Panc1 (cell line): ENCODE data around the gene CCDC157. TPM values are rescaled to one million over a fixed set of nuclear protein-coding genes. Genes with fewer than 3 reads are reported as not detected.

Source experiments
- ATAC-seq: fragments of 200-7000 bp; cut with Tn5 transposase; 2 replicates; pipeline ENCODE4 v1.9.1; 2020; ENCODE audit warnings: mild to moderate bottlenecking, moderate library complexity
- BruUV-seq: library from RNA; stranded (reverse); fragments of 400-500 nt; replicated peaks from 2 replicates; lab custom pipeline; 2021; lab: Mats Ljungman, UMichigan
- CTCF ChIA-PET: fragments of 300-600 bp; sonication (Branson Sonifier 250); formaldehyde crosslinking; loops from one replicate; lab custom pipeline; 2022; ENCODE audit warnings: antibody characterized with exemption; lab: Charles Lee
- POLR2A ChIA-PET: fragments of 300-600 bp; sonication (Branson Sonifier 250); formaldehyde crosslinking; loops from one replicate; lab custom pipeline; 2022; ENCODE audit warnings: antibody characterized with exemption; lab: Charles Lee
- DNase-seq: peaks from one replicate; pipeline ENCODE4 v3.0.0-alpha.2; 2010; ENCODE audit warnings: low read depth, low spot score
- H3K27ac ChIP-seq: 2 replicates; pipeline ENCODE4 v1.5.1; 2011; ENCODE audit warnings: mild to moderate bottlenecking, low read length, inconsistent platforms
- H3K27me3 ChIP-seq: fragments of 200-500 bp; sonication (Bioruptor generic); 2 replicates; pipeline ENCODE4 v1.6.0; 2014; ENCODE audit warnings: low read length, inconsistent platforms; ENCODE audit not compliant: control insufficient read depth, insufficient read depth
- H3K36me3 ChIP-seq: fragments of 200-500 bp; sonication (Bioruptor generic); 2 replicates; pipeline ENCODE4 v1.5.1; 2014; ENCODE audit warnings: inconsistent platforms, mild to moderate bottlenecking, low read length, moderate library complexity; ENCODE audit not compliant: control insufficient read depth, insufficient read depth
- H3K4me1 ChIP-seq: 2 replicates; pipeline ENCODE4 v1.5.1; 2011; ENCODE audit warnings: inconsistent platforms, mild to moderate bottlenecking, low read length, moderate library complexity; ENCODE audit not compliant: control insufficient read depth, insufficient read depth
- H3K4me3 ChIP-seq, 2 experiments: 2 replicates each; pipeline ENCODE4 v1.5.1; 2011 to 2012; ENCODE audit warnings: low read depth in 2 of 2, low read length in 2 of 2, mild to moderate bottlenecking in 2 of 2, inconsistent platforms in 1 of 2, moderate library complexity in 1 of 2
- H3K9me3 ChIP-seq: fragments of 200-500 bp; sonication (Bioruptor generic); 2 replicates; pipeline ENCODE4 v1.5.1; 2014; ENCODE audit warnings: low read depth, mild to moderate bottlenecking, inconsistent platforms, low read length, moderate library complexity; ENCODE audit not compliant: control insufficient read depth, insufficient read depth
- POLR2AphosphoS5 ChIP-seq: IDR thresholded peaks from 2 replicates; pipeline ENCODE4 v1.6.1; 2012; ENCODE audit warnings: mild to moderate bottlenecking, low read depth, low read length, moderate library complexity
- SIN3A ChIP-seq: IDR thresholded peaks from 2 replicates; pipeline ENCODE4 v1.6.1; 2012; ENCODE audit warnings: low read depth, mild to moderate bottlenecking, low read length, moderate library complexity, borderline replicate concordance; ENCODE audit not compliant: insufficient read depth
- TCF7L2 ChIP-seq: IDR thresholded peaks from 2 replicates; pipeline ENCODE4 v1.6.1; 2011; ENCODE audit warnings: mild to moderate bottlenecking, low read depth, low read length, inconsistent platforms
- in situ Hi-C: cut with HindIII; loops from 2 replicates; pipeline ENCODE4 v1.10.0; 2016; ENCODE audit warnings: low sequenced_read_pairs, low pct_unique_long_range_greater_than_20kb
- intact Hi-C: fragments of 100-400 bp; cut with micrococcal nuclease; formaldehyde crosslinking; loops from one replicate; pipeline ENCODE4 v1.10.0; 2022; ENCODE audit not compliant: unreplicated experiment
- total RNA-seq: library from RNA; stranded (reverse); gene quantifications from one replicate; pipeline ENCODE4 v1.2.1, GENCODE V29; 2021; ENCODE audit not compliant: unreplicated experiment
- TF ChIP-seq, protein P1 (sequence below): fragments of 450-650 bp; IDR thresholded peaks from 2 replicates; pipeline ENCODE4 v1.5.1; 2017; ENCODE audit warnings: mild to moderate bottlenecking
- TF ChIP-seq, protein P2 (sequence below), 2 experiments: IDR thresholded peaks; 2 replicates each; pipeline ENCODE4 v1.6.1; 2011 to 2012; ENCODE audit warnings: low read depth in 2 of 2, control low read depth in 1 of 2, low read length in 1 of 2, mild to moderate bottlenecking in 1 of 2, moderate library complexity in 1 of 2; ENCODE audit not compliant: insufficient read depth in 1 of 2

The CCDC157 gene
- total RNA-seq, 1 experiment from 2014 or later: 2.1 TPM

DNA sequence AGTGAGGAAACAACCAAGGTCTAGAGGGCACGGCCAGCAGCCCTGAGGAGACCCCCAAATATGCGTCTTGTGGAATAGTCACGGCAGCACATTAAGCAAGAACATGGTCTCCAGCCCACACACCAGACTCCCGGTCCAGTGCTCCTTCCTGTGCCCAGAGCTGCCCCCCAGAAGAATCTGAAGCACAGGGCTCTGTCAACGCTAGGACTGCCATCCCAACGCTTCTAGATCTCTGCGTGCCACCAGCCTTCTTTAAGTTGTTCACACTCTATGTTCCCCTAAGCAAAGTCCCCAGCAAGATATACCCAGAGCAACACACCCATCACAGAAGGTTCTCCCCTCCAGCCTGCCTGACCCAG is 36.5 kb downstream of the CCDC157 start:
- no peak for DNase-seq
- no peak for ATAC-seq
- intact Hi-C loops (no loop called here), in situ Hi-C loops (no loop called here)
- no peaks in the 10 kb centered on the region for H3K9me3 ChIP-seq
- no peak for TF ChIP-seq TCF7L2
- TF ChIP-seq SIN3A: no peak
- TF ChIP-seq, protein P1, sequence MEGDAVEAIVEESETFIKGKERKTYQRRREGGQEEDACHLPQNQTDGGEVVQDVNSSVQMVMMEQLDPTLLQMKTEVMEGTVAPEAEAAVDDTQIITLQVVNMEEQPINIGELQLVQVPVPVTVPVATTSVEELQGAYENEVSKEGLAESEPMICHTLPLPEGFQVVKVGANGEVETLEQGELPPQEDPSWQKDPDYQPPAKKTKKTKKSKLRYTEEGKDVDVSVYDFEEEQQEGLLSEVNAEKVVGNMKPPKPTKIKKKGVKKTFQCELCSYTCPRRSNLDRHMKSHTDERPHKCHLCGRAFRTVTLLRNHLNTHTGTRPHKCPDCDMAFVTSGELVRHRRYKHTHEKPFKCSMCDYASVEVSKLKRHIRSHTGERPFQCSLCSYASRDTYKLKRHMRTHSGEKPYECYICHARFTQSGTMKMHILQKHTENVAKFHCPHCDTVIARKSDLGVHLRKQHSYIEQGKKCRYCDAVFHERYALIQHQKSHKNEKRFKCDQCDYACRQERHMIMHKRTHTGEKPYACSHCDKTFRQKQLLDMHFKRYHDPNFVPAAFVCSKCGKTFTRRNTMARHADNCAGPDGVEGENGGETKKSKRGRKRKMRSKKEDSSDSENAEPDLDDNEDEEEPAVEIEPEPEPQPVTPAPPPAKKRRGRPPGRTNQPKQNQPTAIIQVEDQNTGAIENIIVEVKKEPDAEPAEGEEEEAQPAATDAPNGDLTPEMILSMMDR: no peak
- TF ChIP-seq, protein P2, sequence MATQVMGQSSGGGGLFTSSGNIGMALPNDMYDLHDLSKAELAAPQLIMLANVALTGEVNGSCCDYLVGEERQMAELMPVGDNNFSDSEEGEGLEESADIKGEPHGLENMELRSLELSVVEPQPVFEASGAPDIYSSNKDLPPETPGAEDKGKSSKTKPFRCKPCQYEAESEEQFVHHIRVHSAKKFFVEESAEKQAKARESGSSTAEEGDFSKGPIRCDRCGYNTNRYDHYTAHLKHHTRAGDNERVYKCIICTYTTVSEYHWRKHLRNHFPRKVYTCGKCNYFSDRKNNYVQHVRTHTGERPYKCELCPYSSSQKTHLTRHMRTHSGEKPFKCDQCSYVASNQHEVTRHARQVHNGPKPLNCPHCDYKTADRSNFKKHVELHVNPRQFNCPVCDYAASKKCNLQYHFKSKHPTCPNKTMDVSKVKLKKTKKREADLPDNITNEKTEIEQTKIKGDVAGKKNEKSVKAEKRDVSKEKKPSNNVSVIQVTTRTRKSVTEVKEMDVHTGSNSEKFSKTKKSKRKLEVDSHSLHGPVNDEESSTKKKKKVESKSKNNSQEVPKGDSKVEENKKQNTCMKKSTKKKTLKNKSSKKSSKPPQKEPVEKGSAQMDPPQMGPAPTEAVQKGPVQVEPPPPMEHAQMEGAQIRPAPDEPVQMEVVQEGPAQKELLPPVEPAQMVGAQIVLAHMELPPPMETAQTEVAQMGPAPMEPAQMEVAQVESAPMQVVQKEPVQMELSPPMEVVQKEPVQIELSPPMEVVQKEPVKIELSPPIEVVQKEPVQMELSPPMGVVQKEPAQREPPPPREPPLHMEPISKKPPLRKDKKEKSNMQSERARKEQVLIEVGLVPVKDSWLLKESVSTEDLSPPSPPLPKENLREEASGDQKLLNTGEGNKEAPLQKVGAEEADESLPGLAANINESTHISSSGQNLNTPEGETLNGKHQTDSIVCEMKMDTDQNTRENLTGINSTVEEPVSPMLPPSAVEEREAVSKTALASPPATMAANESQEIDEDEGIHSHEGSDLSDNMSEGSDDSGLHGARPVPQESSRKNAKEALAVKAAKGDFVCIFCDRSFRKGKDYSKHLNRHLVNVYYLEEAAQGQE (IDR thresholded peaks at IDR 0.05; ENCODE audit: insufficient read depth in 1 of 2, low read depth in 2 of 2, low read length in 1 of 2): no peak
- no peak for TF ChIP-seq POLR2AphosphoS5
- no peak overlapping the region for H3K27ac ChIP-seq
- no peaks in the 10 kb centered on the region for H3K27me3 ChIP-seq
- H3K4me1 ChIP-seq: 0 out of 2 replicates have a peak, but pooled peaks cover 4% of the 10 kb centered on the region
- CTCF ChIA-PET: no interaction called here
- POLR2A ChIA-PET: no interaction called here
- H3K36me3 ChIP-seq: no peaks in the 10 kb centered on the region
- no TSS peak for BruUV-seq
- H3K4me3 ChIP-seq: no peak overlapping the region

DNA sequence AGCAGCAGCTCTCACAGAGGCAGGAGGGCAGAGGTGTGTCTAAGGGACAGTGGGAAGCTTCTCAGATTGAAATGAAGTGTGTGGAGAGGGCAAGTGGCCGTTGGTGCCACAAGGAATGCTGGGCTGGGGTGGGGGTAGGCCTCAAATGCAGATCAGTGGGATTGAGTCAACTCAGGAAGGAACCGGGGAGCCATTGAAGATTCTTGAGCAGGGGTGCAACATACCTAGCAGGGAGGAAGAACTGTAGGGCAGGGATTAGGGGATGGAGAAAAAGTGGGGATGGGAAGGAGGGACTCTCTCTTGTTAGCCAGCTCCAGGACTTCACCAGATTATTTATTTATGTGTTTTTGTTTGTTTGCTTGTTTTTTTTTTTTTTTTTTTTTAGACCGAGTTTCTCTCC is 37.1 kb downstream of the CCDC157 start:
- in situ Hi-C loops: no loop called here
- BruUV-seq: no TSS peak
- TF ChIP-seq, protein P1: no peak
- no peak for TF ChIP-seq TCF7L2
- TF ChIP-seq, protein P2 (IDR thresholded peaks at IDR 0.05; ENCODE audit: insufficient read depth in 1 of 2, low read depth in 2 of 2, low read length in 1 of 2): no peak
- no peak for TF ChIP-seq POLR2AphosphoS5
- TF ChIP-seq SIN3A: no peak
- DNase-seq (no peak), ATAC-seq (no peak)
- 0 out of 2 replicates have a peak, but pooled peaks cover 4% of the 10 kb centered on the region for H3K4me1 ChIP-seq
- no peaks in the 10 kb centered on the region for H3K27me3 ChIP-seq
- no peaks in the 10 kb centered on the region for H3K9me3 ChIP-seq
- POLR2A ChIA-PET: no interaction called here
- intact Hi-C loops: no loop called here
- no peak overlapping the region for H3K4me3 ChIP-seq
- H3K36me3 ChIP-seq: no peaks in the 10 kb centered on the region
- no peak overlapping the region for H3K27ac ChIP-seq
- CTCF ChIA-PET: interaction anchor here (0.6 kb wide), 2 partner anchors 8 to 48 kb away, joined by 3 to 4 read pairs; no protein-coding TSS in a partner anchor
